ENCODE results near the gene CLDND2.

CLDND2 gene

DNA sequence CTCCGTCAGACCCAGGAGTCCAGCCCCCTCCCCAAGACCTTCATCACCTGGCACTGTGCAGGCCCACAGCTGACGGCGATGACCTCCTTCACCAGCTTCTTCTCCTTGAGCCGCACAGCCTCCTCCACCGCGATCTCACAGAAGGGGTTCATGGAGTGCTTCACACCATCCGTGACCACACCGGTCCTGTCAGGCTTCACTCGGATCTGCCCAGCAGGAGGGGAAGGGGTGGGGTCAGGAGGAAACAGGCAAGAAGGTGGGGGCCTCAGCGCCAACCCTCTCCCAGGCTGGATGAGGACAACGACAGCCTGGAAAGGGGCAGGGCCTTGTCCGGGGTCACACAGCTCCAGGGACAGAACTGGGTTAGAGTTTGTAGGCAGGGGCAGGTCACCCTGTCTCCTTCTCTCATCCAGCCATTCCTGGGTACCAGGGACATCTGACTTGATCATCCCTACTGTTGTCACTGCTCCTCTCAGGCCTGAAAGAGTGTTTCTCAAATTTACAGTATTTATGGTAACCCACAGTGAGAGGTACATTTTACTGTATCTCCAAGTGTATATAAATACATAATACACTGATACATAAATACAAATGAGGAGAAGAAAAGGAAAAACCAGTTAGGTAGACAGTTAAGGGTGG is 14.6 kb downstream of the CLDND2 start:
- no peak for DNase-seq (ENCODE audit: low read depth)

DNA sequence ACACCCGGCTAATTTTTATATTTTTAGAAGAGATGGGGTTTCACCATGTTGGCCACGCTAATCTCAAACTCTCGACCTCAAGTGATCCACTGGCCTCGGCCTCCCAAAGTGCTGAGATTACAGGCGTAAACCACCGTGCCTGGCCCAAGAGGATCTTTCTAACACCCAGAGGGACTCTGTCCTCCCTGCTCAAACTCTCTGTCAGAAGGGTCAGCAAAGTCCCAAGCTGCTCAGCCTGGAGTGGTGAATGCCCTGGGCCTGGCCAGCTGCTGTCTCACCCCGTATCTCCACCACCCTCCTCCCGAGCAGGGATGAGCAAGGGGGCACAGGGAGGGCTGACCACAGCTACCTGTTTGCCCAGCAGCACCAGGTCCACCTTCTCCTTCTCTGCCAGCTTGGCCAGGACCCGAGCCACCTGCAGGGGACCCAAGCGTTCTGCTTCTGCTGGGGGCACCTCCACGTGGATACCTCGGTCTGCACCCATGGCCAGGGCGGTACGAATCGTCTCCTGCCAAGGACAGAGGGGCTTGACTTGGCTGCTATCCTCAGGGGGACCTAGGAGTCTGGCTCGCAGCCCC is 15.9 kb downstream of the CLDND2 start:
- DNase-seq (ENCODE audit: low read depth) = no peak

DNA sequence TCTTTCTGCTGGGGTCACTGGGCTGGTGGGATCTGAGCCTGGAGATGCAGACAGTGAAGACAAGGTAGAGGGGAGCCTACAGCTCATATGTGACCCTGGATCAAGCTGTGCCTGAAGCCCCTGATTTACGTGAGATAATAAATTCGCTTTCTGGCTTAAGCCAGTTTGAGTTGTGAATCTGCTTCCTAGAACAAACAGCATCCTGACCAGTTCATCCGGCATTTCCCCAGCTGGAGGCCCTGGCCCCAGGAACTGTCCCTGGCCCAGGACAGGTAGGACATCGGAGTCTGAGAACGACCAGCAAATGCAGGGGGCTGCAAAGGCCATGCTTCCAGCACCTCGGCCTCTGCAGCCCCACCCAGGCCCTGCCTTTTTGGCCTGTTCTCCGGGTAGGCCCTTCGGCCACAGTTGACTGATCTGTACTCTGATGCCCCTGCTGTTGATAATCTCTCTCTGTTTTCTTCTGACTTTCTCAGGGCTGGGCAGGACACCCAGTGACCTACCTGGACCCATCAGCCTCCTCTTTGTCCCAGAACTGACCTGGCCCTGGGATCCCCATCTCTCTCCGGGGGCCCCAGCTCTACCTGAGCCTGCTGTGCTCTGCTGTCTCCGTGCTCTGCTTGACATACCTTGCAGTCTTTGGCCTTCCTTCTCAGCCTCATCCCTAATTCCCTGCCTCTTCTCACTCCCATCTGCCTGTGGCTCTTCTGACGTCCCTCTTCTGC is 17.4 kb downstream of the CLDND2 start:
- no peak for DNase-seq (ENCODE audit: low read depth)

DNA sequence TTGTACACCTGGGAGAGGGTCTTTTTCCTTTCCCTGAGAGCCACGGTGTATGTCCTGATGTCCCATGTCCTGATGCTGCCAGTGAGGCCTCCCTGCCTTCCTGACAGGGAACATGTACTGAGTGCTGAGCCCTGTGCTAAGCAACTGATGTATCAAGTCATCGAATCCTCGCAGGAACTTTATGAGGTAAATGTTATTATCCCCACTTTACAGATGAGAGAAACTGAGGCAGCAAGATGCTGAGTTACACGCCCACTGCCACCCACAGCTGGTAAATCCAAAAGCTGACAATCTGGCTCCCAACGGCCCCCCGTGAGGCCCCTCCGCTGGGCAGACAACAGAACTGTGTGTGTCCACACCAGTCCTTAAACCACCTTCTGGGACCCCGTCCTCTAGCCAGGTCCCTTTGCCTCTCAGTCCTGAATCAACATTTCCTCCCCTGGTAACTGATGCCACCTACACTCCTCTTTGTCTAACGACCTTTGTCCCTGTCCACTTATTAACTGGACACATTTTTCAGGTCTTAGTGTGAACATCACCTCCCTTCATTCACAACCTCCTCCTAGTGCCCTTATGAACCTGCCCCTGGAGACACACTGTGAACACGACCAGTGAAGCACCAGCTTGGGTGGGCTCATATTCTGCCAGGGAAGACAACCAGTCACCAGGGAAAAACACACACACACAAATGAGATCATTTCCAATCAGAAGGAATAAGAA is 21.4 kb downstream of the CLDND2 start:
- no peak for DNase-seq (ENCODE audit: low read depth)

DNA sequence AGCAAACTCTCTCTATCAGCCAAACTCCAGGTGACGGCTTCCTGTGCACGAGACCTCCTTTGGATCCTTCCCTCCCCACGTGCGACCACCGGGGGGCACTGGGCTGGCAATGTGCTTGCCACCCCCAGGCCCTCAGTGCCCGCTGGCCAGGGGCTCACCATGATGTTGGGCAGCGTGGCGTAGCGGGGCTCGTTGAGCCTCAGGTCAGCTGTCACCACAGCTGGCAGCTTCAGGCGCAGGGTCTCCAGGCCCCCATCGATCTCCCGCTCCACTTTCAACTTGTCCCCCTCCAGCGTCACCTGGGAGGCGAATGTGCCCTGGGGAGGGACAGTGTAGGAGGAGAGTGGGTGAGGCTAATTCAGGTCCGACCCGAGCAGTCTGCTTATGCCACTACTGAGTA is 22.1 kb downstream of the CLDND2 start:
- DNase-seq (ENCODE audit: low read depth) = no peak

DNA sequence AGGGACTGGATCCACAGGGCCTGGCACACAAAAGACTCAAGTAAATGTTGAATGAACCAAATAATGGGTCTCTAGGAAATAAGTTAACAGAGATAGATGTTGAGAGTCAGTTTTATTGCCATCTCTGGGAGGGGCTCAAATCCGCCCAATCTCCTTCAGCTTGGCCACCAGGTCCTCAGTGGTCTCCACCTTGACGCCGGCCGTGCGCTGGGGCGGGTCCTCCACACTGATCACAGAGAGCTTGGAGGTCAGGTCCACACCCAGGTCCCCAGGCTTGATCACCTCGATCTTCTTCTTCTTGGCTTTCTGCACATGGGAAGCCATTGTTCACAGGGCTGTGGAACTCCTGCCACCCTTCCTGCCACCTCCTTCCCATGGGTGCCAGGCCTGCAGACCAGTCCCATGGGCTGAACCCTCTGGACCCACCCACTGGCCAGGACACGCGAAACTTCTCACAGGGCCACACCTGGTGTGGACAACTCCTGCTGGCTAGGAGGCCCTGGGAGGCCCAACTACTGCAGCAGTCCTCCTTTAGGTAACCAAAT is 23.7 kb downstream of the CLDND2 start:
- no peak for DNase-seq (ENCODE audit: low read depth)

DNA sequence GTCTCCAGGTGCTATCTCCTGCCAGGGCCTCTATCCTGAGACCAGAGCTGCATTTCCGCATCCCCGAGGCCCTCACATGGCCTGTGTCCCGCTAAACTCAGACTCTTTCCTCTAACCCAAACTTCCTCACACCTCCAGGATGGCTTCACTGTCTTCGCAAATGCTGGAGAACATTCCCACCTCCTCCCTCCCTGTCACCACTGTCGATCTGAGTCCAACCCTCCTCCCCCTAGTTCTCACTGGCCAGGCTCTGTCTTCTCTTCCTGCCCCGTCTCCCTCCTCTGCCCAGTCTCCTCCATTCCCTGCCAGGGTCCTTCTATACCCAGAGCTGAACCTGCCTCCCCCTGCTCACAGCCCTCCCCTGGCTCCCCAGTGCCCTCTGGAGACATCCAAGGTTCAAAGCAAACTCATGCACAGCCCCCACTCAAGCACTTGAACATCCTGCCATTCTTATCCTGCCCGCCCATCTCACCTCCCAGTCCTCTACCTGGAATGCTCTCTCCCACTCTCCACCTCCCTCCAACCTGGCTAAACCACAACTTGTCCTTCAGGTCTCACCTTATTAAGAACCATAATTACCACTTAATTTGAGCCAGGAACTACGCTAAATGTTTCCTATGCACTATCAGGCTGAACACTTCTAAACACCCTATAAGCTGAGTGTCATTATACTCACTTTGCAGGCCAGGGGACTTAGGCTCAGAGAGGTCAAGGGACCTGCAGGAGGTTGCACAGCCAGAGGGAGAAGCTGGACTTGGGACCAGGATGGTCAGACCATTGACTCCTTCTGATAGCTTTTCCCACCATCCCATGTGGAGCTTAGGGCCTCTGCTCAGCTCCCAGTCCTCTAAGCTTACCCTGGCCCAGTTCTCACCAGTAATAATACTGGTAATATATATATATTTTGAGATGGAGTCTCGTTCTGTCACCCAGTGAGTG is 25.9 kb downstream of the CLDND2 start:
- DNase-seq (ENCODE audit: low read depth) = no peak

DNA sequence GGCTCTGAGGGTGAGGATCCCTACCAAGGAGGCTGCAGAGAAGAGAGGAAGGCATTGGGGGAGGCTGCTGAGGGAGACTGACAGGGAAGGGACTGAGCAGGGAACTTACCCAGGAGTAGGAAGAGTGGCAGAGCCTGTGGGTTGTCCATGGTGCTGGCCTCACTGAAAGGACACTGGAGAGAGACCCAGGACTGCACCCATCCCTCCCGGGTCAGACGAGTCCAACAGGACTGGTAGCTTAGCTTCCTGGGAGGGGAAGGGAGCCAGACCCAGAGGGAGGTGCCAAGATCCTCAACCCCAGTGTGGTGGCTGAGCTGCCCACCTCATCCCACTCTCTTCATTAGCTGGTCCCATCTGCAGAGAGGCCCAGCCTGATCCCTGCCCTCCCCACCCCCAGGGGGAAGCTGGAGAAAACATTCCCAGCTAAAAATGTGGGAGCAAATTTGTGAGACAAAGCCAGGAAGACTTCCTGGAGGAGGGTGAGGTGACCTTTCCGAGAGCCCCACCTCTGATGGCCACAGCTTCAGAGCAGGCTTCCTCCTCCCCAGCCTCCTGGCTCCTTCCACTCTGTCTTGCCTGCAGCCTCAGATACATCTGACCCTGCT is 26.7 kb downstream of the CLDND2 start, which contains the start of gene VSIG10L:
Gene VSIG10L, minus strand, starts transcription at position 164 of the 605 bp plus-strand sequence. Its CDS starts 15 bp downstream, at position 149.
- DNase-seq (ENCODE audit: low read depth) = no peak

DNA sequence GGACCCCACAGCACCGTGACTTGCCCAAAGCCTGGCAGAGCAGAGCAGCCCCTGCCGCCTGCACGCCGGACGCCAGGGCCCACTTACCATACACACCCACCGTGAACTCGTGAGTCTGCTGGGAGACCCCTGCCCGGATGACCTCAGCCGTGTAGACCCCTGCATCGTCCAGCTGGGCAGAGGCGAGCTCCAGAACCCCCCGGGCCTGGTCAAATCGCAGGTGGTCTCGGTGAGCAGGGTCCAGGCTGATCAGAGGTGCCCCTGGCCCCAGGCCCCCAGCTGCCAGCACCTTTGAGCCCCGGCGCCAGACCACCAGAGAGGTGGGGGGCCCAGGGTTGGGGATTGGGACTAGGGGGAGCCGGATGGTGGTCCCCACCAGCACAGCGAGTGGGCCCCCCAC is 27.7 kb downstream of the CLDND2 start:
- no peak for DNase-seq (ENCODE audit: low read depth)

DNA sequence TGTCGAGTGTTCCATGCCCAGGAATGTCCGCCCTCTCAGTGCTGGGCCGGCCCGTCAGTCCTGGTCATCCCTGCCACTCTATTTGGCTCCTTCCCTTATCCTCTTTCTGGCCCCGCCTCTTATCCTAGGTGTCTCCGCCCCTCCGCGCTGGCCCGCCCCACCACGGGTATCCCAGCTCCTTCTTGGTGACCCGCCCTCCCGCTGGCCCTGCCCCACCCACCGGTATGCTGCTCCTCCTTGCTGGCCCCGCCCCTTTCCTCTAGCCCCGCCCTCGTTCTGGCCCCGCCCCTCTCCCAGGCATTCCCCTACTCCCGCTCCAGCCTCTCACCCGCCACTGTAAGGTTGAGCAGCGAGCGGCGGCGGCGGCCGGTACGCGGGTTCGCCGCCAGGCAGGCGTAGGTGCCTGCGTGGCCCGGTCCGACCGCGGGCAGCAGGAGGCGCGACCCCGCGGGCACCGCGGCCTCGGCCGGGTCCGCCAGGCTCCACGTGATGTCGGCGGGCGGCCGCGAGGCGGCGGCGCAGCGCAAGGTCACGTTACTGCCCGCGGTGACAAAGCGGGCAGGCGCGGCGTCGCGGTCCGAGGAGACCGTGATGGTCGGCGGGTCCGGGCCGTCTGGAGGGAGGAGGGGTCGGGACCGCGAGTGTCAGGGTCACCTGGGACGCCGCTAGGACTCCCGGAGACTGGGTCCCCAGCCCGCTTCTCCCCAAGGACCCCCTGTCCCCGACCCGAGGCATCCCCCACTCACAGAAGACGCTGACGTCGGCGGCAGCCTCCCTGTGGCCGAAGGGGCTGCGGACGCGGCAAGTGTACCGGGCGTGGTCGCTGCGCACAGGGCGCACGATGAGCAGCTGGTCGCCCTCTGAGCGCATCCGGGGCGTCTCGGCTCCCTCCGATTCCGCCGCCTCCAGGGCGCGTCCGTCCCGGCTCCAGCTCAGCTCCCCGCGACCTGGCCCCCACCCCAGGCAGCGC is 28.8 kb downstream of the CLDND2 start:
- peak; percentile 98 for DNase-seq (ENCODE audit: low read depth)

DNA sequence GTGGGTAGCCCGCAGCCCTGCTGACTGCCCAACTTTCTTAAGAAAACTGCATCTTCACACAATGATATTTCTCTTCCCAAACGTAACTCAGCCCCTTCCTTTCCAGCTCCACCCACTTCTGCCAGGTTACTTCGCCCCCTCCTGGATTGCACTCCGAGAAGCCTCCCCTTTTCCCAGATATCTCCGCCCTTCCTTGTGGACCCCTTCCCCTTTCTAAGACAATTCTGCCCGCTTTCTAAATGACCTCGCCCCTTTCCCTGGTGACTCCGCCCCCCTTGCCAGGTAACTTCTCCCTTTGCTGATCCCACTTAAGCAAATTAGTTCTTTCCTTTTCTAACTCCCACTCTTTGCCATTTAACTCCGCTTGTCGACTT is 29.5 kb downstream of the CLDND2 start:
- no peak for DNase-seq (ENCODE audit: low read depth)

DNA sequence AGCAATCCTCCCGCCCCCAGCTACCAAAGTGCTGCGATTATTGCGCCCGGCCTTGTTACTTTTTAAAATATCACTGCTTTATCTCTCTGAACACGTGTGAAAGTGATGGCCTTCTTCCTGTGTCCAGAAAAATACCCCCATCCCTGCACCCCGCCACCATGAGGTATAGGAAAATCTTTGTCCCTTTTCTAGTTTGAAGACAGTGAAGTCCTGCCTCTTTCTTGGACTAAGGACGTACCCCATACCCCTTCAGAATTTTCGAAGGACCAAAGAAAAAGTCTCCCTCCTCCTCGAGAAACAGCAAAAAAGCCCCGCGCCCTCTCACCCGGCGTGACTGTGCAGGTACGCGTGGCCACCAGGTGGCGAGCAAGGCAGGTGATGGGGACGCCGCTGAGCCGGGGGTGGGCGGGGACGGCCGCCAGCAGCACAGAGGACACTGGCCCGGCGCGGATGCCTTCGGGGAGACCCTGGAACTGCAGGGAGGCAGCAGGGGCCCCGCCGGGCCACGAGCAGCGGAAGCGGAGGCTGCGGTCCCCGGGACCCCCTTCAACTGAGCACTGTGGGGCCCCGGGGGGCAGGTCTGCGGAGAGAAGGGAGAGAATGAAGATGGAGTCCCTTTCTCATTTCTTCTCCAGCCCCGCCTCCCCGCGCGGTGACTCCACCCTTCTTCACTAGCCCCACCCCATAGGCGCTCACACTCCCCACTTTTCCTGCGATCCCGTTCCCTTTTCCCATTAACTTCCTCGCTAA is 30.1 kb downstream of the CLDND2 start:
- peak; percentile 76 for DNase-seq (ENCODE audit: low read depth)

DNA sequence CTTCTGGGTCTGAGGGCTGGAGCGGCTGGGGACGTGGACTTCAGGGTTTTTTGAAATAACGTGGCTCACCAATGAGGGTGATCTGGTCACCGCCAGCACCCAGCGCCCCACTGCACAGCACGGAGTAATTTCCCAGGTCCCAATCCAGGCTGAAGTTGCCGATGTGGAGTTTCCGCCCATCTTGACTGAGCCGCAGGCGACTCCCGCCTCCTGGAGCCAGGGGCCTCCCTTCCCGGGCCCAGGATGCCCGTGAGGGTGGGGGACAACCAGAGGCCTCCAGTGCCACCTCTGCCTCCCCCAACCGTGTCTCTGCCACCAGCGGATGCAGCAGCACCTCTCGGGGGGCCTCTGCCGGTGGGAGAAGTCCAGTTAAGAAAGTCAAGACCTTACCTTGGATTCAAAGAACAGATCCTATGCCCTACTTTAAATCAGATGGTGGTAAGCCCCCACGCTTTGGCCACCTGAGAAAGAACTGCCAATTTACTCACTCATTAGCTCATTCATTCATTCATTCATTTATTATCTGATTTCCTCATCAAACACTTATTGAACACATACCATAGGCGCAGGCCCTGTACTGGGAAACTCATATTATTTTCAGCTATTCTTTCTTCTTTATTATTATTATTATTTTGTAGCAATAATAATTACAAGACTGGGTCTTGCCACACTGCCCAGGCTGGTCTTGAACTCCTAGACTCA is 30.8 kb downstream of the CLDND2 start:
- no peak for DNase-seq (ENCODE audit: low read depth)

DNA sequence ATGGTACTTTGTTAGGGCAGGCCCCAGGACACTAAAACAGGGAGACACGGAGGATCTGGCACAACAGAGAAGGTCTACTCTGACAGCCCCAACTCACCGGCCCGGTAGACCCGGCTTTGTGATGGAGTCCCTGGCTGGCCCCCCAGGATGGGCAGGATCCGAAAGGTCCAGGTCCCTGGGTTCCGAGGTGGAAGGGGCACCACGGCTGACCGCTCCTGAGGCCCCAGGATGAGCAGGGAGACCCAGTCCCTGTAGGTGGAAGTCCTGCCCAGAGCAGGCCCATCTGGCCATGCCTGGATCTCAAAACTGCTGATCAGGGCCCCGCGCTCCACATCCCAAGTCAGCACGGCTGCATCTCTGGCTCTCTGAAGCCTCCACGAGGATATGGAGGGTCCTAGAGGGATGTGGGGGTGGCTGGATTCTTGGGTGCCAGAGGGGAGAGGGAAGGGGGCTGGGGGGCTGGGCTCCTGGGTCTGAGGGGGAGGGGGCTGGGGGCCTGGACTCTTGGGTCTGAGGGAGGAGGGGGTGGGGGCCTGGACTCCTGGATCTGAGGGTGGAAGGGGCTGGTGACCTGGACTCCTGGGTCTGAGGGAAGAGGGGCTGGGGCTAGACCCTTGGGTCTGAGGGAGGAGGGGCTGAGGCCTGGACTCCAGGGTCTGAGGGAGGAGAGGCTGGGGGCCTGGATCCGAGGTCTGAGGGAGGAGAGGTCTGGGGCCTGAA is 31.5 kb downstream of the CLDND2 start:
- no peak for DNase-seq (ENCODE audit: low read depth)

DNA sequence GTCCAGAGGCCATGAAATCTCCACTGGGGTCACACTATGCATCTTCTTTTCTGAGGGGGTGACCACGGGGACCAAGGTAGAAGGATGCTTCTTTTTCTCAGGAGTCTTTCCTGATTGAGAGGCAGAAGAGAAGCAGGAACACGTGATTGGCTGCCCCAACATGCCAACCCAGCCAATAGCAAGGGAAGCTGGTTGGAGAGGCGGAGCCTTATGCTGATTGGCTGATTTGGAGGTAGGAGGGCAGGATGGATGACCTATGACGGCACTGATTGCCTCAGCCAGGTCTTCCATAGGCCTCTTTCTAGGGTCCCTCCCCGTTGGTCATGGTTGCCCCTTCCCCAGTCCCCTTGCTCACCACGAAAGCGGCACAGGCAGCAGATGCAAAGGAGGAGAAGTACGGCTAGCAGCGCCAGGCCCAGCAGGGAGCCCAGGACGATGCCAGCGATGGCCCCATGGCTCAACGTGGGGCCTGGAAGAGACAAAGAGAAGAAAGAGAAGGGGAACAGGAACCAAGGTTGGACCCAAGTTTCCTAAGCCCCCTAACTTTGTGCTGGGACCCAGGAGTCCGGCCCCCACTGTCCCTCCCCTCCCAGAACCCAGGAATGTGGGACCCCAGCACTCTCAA is 34.9 kb downstream of the CLDND2 start:
- no peak for DNase-seq (ENCODE audit: low read depth)

DNA sequence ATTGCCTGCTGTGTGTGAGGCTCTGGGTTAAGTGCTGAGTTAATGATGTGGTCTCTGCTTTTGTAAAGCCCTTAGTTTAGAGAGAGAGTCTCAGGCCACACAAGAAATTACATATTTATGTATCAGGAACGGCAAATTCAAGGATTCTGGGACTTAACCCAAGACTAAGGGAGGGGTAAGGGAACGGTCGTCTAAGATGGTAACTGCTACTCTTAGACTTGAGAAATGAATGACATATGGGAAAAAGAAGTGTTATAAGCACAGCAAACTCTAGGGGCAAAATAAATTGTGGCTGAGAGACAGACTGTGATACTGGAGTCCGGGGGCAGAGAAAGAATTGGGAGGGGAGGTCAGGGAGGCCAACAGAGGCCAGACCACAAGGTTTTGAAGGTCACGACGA is 37.1 kb downstream of the CLDND2 start:
- DNase-seq (ENCODE audit: low read depth) = no peak

DNA sequence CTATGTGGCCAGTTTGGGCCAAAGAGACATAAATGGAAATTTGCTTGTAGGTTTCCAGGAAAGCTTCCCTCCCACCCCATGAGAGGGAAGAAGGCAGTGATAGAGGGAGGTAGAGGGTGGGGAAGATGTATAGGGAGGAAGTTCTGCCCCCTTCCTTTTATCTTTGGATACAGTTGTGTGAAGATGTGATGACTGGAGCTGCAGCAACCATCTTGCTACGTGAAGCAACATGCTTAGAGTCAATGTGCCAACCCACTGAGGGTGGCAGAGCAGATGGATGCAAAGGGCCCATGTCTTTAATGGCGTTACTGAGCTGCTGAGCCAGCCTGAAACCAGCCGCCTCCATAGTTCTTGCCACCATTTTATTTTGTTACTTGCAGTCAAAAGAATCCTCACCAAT is 37.6 kb downstream of the CLDND2 start:
- DNase-seq (ENCODE audit: low read depth) = no peak
